ENCODE measurements around the gene ABCA13. TPM values are rescaled to one million over a fixed set of nuclear protein-coding genes. Genes with fewer than 3 reads are reported as not detected.

ABCA13 gene
- total RNA-seq, 1 experiment from 2014 or later = 0.48 TPM

- DNase-seq (ENCODE audit: low read depth) = no peak
Observed at GRCh38 chr7:48515171-48515570, 343.9 kb downstream of the ABCA13 start.

- no peak for DNase-seq (ENCODE audit: low read depth)
Observed at GRCh38 chr7:48518092-48518491, 346.8 kb downstream of the ABCA13 start.

GRCh38 chr7:48522692-48523091 lies 351.4 kb downstream of the ABCA13 start:
- no peak for DNase-seq (ENCODE audit: low read depth)

- DNase-seq (ENCODE audit: low read depth) = no peak
Observed at GRCh38 chr7:48525736-48526732, 354.8 kb downstream of the ABCA13 start.

GRCh38 chr7:48528646-48529045 lies 357.4 kb downstream of the ABCA13 start:
- no peak for DNase-seq (ENCODE audit: low read depth)

- no peak for DNase-seq (ENCODE audit: low read depth)
Observed at GRCh38 chr7:48537561-48537960, 366.3 kb downstream of the ABCA13 start.

GRCh38 chr7:48540746-48541145 lies 369.5 kb downstream of the ABCA13 start:
- no peak for DNase-seq (ENCODE audit: low read depth)

GRCh38 chr7:48548667-48549066 lies 377.4 kb downstream of the ABCA13 start:
- no peak for DNase-seq (ENCODE audit: low read depth)

- no peak for DNase-seq (ENCODE audit: low read depth)
Observed at GRCh38 chr7:48551652-48552051, 380.4 kb downstream of the ABCA13 start.

- DNase-seq (ENCODE audit: low read depth) = no peak
Observed at GRCh38 chr7:48563334-48563733, 392.1 kb downstream of the ABCA13 start.

GRCh38 chr7:48575516-48575915 lies 404.3 kb downstream of the ABCA13 start:
- DNase-seq (ENCODE audit: low read depth) = no peak

GRCh38 chr7:48587475-48587874 lies 416.2 kb downstream of the ABCA13 start:
- no peak for DNase-seq (ENCODE audit: low read depth)

GRCh38 chr7:48594349-48594748 lies 423.1 kb downstream of the ABCA13 start:
- no peak for DNase-seq (ENCODE audit: low read depth)

- DNase-seq (ENCODE audit: low read depth) = no peak
Observed at GRCh38 chr7:48595756-48596155, 424.5 kb downstream of the ABCA13 start.

GRCh38 chr7:48610705-48611104 lies 439.4 kb downstream of the ABCA13 start:
- DNase-seq (ENCODE audit: low read depth) = no peak

GRCh38 chr7:48611993-48612392 lies 440.7 kb downstream of the ABCA13 start:
- DNase-seq (ENCODE audit: low read depth) = no peak

GRCh38 chr7:48617508-48617907 lies 446.2 kb downstream of the ABCA13 start:
- no peak for DNase-seq (ENCODE audit: low read depth)

GRCh38 chr7:48617993-48618392 lies 446.7 kb downstream of the ABCA13 start:
- DNase-seq (ENCODE audit: low read depth) = no peak

GRCh38 chr7:48621076-48621475 lies 449.8 kb downstream of the ABCA13 start:
- no peak for DNase-seq (ENCODE audit: low read depth)

- no peak for DNase-seq (ENCODE audit: low read depth)
Observed at GRCh38 chr7:48627164-48627563, 455.9 kb downstream of the ABCA13 start.

- DNase-seq (ENCODE audit: low read depth) = no peak
Observed at GRCh38 chr7:48628793-48629349, 457.6 kb downstream of the ABCA13 start.

GRCh38 chr7:48634116-48634632 lies 462.9 kb downstream of the ABCA13 start:
- no peak for DNase-seq (ENCODE audit: low read depth)

- no peak for DNase-seq (ENCODE audit: low read depth)
Observed at GRCh38 chr7:48635796-48636195, 464.5 kb downstream of the ABCA13 start.

Measured in RPMI7951 (cell line).